Tibial artery (tissue), 4 donors: ENCODE data around the gene EEPD1.

Experiments
- DNase-seq, 2 donors: peaks; one replicate each; pipeline ENCODE4 v3.0.0-alpha.2; 2019
- H3K27ac ChIP-seq, 2 donors: fragments of 200-600 bp; sonication (generic) in 1 of 2; 1 replicate in 1 of 2; 2 replicates in 1 of 2; pipeline ENCODE4 v1.5.1; 2018 to 2019; ENCODE audit warnings: mild to moderate bottlenecking in 1 of 2
- H3K27me3 ChIP-seq, 2 donors: fragments of 200-600 bp; sonication (generic) in 1 of 2; one replicate each; pipeline versions ENCODE4 v1.5.1 to v1.6.0; 2016 to 2019
- H3K36me3 ChIP-seq, 3 donors: fragments of 200-600 bp; sonication (generic) in 2 of 3; one replicate each; pipeline ENCODE4 v1.5.1; 2016 to 2019; ENCODE audit warnings: mild to moderate bottlenecking in 2 of 3
- H3K4me1 ChIP-seq, 4 donors: fragments of 200-600 bp; sonication (generic) in 2 of 4; 1 replicate in 3 of 4; 2 replicates in 1 of 4; pipeline ENCODE4 v1.5.1; 2016 to 2019
- H3K4me3 ChIP-seq, 2 donors: fragments of 200-600 bp; sonication (generic) in 1 of 2; 1 replicate in 1 of 2; 2 replicates in 1 of 2; pipeline ENCODE4 v1.5.1; 2018 to 2019; ENCODE audit warnings: mild to moderate bottlenecking in 2 of 2
- H3K9me3 ChIP-seq, 3 donors: fragments of 200-600 bp; sonication (generic) in 1 of 3; one replicate each; pipeline ENCODE4 v1.5.1; 2016 to 2019
- CTCF ChIP-seq, 2 experiments: fragments of 200-600 bp in 1 of 2; fragments of 450-650 bp in 1 of 2; IDR thresholded peaks; one replicate each; pipeline ENCODE4 v1.5.1; 2017 to 2019; ENCODE audit warnings: antibody characterized with exemption in 2 of 2, mild to moderate bottlenecking in 1 of 2, moderate library complexity in 1 of 2
- intact Hi-C: fragments of 100-400 bp; cut with DNase I; formaldehyde crosslinking; loops from one replicate; pipeline ENCODE4 v1.15.0; 2023; ENCODE audit warnings: low total_unique reads

Gene EEPD1

GRCh38 chr7:36303202-36304098 lies 150.4 kb downstream of the EEPD1 start:
- Histone ChIP-seq H3K4me1 (peaks cover 8 to 45% (median 40%) of the 10 kb centered on the region in 4 donors), H3K9me3 (no peaks in the 10 kb centered on the region), H3K36me3 (peaks cover 0 to 21% (median 11%) of the 10 kb centered on the region in 3 donors), H3K27ac (peak overlapping the region; percentile 83 to 84), H3K27me3 (no peaks in the 10 kb centered on the region), H3K4me3 (no peak overlapping the region)
- TF ChIP-seq CTCF (IDR thresholded peaks at IDR 0.05), result no peak
- intact Hi-C loops, result no loop called here
- DNase-seq, result peak; percentile 94 to 99

- Histone ChIP-seq H3K4me1 (peaks cover 8 to 45% (median 40%) of the 10 kb centered on the region in 4 donors), H3K27ac (peak overlapping the region; percentile 83 to 84), H3K9me3 (no peaks in the 10 kb centered on the region), H3K36me3 (peaks cover 0 to 16% (median 7%) of the 10 kb centered on the region in 3 donors), H3K4me3 (no peak overlapping the region), H3K27me3 (no peaks in the 10 kb centered on the region)
- no peak for TF ChIP-seq CTCF (IDR thresholded peaks at IDR 0.05)
- DNase-seq, result no peak
- intact Hi-C loops, result no loop called here
Observed at GRCh38 chr7:36304099-36304425, 151.0 kb downstream of the EEPD1 start.

- H3K4me1 ChIP-seq, result peaks cover 8 to 45% (median 40%) of the 10 kb centered on the region in 4 donors
- peak in 1 of 2 donors; percentile 51 for DNase-seq
- H3K36me3 ChIP-seq, result peaks cover 0 to 4% (median 0%) of the 10 kb centered on the region in 3 donors
- TF ChIP-seq CTCF (IDR thresholded peaks at IDR 0.05), result no peak
- intact Hi-C loops, result no loop called here
- peak overlapping the region in 1 of 2 donors; percentile 84 for H3K27ac ChIP-seq
- H3K4me3 ChIP-seq, result no peak overlapping the region
- H3K27me3 ChIP-seq, result no peaks in the 10 kb centered on the region
- H3K9me3 ChIP-seq, result no peaks in the 10 kb centered on the region
Observed at GRCh38 chr7:36305226-36305625, 152.2 kb downstream of the EEPD1 start.

GRCh38 chr7:36305648-36306047 lies 152.6 kb downstream of the EEPD1 start:
- no peak for TF ChIP-seq CTCF (IDR thresholded peaks at IDR 0.05)
- H3K27me3 ChIP-seq, result no peaks in the 10 kb centered on the region
- intact Hi-C loops, result no loop called here
- H3K9me3 ChIP-seq, result no peaks in the 10 kb centered on the region
- H3K36me3 ChIP-seq, result no peaks in the 10 kb centered on the region
- H3K27ac ChIP-seq, result no peak overlapping the region
- DNase-seq, result peak in 1 of 2 donors; percentile 39
- H3K4me1 ChIP-seq, result peaks cover 8 to 41% (median 38%) of the 10 kb centered on the region in 4 donors
- H3K4me3 ChIP-seq, result no peak overlapping the region

- intact Hi-C loops, result no loop called here
- H3K9me3 ChIP-seq, result no peaks in the 10 kb centered on the region
- no peak for TF ChIP-seq CTCF (IDR thresholded peaks at IDR 0.05)
- H3K27ac ChIP-seq, result no peak overlapping the region
- peaks cover 8 to 37% (median 32%) of the 10 kb centered on the region in 4 donors for H3K4me1 ChIP-seq
- peak in 1 of 2 donors; percentile 23 for DNase-seq
- no peaks in the 10 kb centered on the region for H3K27me3 ChIP-seq
- no peaks in the 10 kb centered on the region for H3K36me3 ChIP-seq
- no peak overlapping the region for H3K4me3 ChIP-seq
Observed at GRCh38 chr7:36306222-36306621, 153.2 kb downstream of the EEPD1 start.
